ENCODE data around the gene RNU6-1.
A peak's percentile ranks its signal among the peaks of the same experiment; 100 is the strongest.

Gene RNU6-1

GRCh38 chr15:67839929-67840748 is at the start of gene RNU6-1:
Gene RNU6-1, minus strand, starts transcription at chr15:67840045.
- DNase-seq: peak; percentile 94

DNA sequence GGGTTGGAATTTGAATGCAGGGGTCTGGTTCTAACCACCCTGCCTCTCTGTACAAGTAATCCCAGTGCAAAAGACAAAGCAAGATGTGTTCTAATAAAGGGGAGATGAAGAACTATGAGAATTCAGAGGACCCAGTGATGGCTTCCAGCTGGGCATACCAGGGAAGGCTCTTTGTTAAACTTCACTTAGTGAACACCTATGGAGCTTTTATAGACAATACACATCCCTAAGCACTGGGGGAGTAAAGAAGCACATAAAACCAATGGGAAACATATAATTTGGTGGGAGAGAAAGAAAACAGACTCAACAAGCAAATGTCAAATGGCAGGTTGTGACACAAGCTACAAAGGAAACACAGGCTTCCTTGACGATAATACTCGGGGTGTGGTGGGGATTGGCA is 47.9 kb upstream of the RNU6-1 start:
- no peak for DNase-seq

GRCh38 chr15:67885861-67886260 is 46.0 kb upstream of the RNU6-1 start:
- no peak for DNase-seq

GRCh38 chr15:67885175-67885523 is 45.3 kb upstream of the RNU6-1 start:
- no peak for DNase-seq

- DNase-seq: no peak
Measured at GRCh38 chr15:67884514-67885174, 44.8 kb upstream of the RNU6-1 start.

- no peak for DNase-seq
Measured at GRCh38 chr15:67884009-67884408, 44.2 kb upstream of the RNU6-1 start.

DNA sequence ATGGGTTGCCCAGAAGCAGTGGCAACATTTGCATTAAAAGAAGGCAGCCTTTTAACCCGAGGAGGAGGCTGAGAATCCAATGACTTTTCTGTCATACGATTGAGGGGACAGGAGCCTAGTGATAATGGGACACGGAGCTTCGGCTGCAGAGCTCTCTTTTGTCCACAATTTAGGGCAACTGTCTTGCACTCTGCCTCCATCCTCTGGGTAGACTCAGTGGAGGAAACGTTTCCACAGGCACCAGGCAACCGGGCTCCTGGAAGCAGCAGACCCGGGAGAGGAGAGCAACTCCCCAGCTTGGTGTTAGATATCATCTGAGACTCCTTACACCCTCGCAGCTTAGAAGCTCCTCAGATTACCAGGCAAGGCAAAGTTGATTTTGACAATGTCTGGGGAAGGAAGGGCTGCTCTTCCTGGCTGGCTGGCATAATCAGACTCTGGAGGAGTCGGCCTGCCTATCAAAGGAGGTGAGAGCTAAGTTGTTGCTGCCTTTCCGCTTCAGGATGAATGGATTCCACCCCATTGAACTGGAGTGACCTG is 43.5 kb upstream of the RNU6-1 start:
- peak; percentile 52 for DNase-seq

GRCh38 chr15:67882487-67883233 is 42.8 kb upstream of the RNU6-1 start:
- peak; percentile 92 for DNase-seq

DNA sequence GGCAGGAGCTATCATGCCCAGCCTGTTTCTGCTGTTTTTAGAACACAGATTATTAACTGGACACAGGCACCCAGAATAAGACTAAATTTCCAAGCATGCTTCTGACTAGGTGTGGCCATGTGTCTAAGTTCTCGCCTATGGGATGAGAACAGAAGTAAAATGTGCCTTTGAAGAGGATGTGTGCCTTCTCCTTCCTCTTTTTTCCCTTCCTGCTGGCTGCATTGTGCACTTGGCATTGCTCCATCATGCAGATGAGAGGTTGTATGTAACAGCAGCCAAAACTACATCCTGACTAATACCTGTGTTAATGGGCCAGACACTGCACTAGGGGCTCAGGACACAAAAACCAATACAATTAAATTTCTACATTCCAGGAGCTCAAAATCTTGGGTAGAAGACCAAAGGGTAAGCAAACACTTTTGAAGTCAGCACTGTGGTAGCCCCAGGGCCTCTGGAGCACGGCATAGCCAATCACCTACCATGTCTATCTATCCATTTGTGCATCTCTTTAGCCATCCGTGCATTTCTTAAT is 40.9 kb upstream of the RNU6-1 start:
- DNase-seq: peak; percentile 44

DNA sequence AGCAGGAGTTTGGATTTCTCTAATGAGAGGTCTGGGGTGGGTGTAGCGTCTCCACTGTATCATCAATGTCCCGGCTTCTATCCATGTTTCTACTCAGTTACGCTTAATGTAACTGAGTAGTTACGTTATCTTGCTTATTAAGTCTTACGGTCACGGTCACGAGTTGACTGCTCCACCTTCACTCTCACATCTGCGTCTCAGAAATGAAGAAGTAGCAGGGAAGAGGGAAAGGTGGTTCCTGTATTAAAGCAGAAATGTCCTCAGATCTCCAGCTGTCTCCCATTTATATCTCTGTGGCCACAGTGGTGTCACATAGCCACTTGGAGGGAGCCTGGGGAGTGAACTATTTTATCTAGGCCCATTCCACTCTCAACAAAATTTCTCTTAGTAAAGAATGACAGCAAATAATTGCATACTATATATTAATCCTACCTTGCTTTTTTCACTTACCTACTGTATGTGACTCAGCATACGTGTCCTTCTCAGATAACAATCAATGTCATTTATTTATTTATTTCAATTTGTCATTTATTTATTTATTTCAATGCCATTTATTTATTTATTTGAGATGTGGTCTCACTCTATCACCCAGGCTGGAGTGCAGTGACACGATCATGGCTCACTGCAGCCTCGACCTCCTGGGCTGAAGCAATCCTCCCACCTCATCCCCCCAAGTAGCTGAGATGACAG is 39.7 kb upstream of the RNU6-1 start:
- DNase-seq: no peak

DNA sequence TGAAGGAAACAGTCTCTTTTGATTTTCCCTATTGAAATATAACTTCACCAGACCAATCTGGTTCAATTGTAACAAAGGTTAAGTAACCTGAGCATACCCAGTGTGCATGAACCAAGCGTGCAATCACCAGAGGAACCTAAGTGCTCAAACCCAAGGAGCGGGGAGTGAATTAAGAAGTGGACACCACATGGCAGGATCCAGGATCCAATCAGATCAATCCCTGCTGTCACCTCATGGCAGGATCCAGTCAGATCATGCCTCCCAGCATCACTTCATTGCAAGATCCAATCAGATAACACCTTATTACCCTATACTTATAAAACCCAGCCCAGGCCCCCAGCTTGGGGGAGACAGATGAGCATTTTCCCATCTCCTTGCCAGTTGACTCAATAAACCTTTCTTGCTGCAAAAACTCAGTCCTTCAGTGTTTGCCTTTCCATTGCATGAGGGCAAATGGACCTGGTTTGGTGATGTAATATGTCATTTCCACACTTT is 38.9 kb upstream of the RNU6-1 start:
- DNase-seq: no peak

- DNase-seq: no peak
Measured at GRCh38 chr15:67873777-67874176, 33.9 kb upstream of the RNU6-1 start.

GRCh38 chr15:67870868-67871408 is 31.1 kb upstream of the RNU6-1 start:
- no peak for DNase-seq

DNA sequence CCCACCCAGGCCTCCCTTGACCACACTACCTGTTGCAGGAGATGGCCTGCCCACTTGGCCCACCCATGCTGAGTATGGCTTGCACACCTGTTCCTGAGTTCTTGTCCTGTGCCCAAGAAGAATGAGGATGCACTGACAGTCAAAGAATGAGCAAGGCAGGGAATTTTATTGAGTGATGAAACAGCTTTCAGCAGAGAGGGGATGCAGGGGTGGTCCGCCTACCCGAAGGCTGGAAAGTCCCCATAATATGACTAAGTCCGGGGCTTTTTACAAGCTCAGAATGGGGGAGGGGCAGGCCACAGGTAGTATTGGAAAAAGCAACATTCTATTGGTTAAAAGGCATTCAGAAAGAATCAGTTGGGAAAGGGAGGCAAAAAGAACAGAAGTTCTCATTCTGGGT is 29.9 kb upstream of the RNU6-1 start:
- DNase-seq: no peak

- no peak for DNase-seq
Measured at GRCh38 chr15:67865766-67866165, 25.9 kb upstream of the RNU6-1 start.

- no peak for DNase-seq
Measured at GRCh38 chr15:67865331-67865730, 25.5 kb upstream of the RNU6-1 start.

- peak; percentile 85 for DNase-seq
Measured at GRCh38 chr15:67863442-67863987, 23.7 kb upstream of the RNU6-1 start.

- no peak for DNase-seq
Measured at GRCh38 chr15:67862750-67863441, 23.1 kb upstream of the RNU6-1 start.

DNA sequence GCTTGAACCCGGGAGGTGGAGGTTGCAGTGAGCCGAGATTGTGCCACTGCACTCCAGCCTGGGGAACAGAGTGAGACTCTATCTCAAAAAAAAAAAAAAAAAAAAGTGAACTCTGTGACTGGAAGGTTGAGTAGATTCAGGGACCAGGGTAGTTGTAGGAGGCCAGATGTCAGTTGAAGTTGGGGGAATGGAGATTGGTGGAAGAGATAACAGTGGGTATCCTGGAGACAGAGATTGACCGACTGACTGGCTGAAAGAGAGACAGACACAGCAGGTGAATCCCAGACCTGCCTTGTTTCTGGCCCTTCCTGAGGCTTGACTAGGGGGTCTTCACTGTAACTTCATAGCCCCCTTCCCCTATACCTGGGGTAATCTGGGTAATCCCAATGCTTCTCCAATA is 22.1 kb upstream of the RNU6-1 start:
- DNase-seq: no peak

DNA sequence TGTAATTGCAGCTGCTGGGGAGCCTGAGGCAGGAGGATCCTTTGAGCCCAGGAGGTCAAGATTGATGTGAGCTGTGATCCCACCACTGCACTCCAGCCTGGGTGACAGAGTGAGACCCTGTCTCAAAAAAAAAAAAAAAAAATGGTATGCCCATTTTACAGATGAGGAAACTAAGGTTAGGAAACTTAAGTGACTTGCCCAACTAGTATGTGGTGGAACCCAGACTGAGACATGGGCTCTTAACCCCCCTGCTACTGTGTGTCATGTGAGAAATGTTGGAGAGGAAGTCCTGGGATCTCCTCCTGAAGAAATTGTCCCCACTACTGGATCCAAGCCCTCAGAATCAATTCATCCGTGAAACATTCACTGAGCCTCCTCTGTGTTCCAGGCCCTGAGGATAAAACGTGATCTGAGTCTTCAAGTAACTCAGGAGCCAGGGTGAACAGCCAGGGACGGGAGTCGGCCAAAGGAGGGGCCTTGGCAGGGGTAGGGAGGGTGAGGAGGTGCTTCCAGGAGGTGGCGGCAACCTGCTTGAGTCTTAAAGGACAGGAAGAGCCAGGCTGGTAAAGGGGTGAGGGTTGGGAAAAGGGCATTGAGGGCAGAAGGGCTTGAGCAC is 19.6 kb upstream of the RNU6-1 start:
- DNase-seq: no peak

DNA sequence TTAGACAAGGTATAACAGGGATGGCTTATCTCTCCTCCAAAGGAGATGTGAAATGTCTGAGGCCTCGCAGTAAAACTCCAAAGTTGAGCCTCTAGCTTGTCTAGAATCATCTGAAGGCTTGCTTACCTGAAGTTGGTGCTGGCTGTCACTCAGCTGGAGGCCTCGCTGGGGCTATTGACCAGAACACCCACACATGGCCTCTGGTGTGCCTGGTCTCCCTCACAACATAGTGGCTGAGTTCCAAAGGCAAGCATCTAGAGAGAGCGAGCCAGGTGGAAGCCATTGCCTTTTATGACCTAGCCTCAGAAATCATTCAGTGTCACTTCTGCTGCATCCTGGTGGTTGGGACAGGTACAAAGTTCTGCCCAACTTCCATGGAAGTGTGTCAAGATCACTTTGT is 17.4 kb upstream of the RNU6-1 start:
- no peak for DNase-seq
